HG03558 (cell line): ENCODE data around the gene CD5L.

Experiments
- ATAC-seq: cut with Tn5 transposase; IDR thresholded peaks from one replicate; pipeline ENCODE4 v1.9.1; 2021; ENCODE audit warnings: moderate number of reproducible peaks; ENCODE audit not compliant: unreplicated experiment; ENCODE audit errors: extremely low read depth

CD5L gene

DNA sequence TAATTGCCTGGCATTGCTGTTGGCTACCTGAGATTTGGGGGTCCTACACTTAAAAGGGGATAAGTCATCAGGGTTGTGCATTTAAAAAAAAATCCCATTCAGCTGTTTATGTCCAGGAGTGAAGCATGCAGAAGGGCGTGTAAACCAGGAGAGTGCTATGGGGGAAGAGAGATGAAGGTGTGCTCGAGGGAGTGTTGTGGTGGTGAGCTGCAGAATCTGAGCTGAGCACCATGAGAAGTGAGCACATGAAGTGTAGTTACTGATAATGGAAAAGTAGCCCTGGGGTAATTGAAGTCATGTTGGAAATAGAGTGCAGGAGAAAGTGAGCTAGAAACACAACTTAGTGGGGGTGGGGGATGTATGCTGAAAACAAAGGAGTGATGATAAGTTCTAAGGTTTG is 22.4 kb downstream of the CD5L start:
- ATAC-seq = no peak

DNA sequence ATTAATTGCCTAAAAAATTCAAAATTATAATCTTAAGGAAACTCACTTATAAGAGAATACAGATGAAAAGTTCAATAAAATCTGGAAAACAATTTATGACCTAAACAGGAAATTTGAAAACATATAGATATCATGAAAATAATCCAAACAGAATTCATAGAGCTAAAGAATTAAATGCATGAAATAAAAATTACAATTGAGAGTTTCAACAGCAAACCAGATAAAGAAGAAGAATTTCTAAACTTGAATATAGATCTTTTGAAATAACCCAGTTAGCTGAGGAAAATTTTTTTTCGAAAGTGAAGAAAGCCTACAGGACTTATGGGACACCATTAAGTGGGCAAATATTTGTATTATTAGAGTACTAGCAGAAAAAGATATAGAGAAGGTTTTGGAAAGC is 28.3 kb downstream of the CD5L start:
- ATAC-seq = no peak

DNA sequence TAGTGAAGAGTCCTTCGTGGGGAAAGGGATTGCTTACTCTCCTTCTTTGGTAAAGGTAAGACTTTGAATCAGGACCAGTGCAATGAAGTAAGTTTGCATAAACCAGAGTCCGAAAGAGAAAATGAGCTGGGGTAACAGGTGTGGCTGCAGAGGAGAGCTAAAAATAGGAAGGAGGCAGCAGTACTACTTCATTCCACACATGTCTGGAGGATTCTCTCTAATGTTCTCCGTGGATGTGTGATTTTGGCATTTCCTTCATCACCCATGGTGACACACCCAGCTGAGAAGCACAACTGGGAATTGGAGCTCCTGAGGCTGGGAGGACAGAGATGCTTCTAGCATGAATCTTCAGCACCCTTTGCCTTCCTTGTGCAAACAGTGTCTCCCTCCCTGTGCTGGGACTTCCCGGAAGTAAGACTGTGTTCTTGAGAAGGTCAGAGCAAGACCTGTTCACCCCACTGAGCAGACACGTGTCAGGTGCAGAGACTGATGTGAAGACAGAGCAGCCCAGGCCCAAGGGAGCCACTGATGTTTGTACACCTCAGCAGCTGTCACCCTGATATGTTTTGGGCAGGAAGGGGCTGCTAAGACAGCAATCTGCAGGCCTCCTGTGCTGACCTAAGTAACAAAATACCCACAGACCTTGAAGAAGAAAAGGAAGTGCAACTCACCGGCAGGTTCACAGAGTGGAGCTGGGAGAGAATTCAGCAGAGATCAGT is 35.0 kb downstream of the CD5L start:
- peak; percentile 86 for ATAC-seq

DNA sequence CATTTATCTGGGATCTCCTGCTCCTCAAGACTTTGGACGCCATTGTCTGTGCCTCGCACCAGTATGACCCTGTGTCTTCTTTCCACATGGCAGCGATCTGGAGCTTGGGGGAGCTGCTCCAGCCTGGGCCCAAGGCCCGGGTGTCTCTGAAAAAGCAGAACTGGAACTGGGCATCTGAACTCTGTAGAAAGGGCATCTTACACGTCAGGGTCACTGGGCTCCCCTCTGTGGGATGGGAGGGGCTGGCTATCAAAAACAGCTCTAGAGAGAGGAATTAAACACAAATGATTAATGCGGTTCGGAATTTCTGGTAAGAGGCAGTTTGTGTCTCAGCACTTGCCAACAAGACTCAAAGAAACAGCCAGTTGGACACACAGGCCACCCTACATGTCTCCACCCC is 37.8 kb downstream of the CD5L start:
- no peak for ATAC-seq

DNA sequence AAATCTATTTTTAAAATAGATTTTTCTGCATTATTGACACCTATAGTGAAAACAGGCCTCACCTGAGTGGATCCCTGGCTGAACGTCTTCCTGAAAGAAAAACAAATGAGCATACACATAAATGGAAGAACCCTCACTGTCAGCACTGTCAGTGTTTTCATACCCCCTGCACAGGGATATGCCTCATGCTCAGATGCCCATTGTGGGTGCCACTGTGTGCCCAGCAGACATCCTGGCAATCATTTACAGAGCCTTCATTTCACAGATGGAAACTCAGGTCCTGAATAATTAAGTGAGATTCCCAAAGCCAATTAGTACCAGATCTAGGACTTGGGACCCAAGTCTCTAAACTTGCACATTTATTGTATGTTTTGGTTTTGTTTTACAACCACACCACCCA is 41.6 kb downstream of the CD5L start:
- ATAC-seq = no peak

DNA sequence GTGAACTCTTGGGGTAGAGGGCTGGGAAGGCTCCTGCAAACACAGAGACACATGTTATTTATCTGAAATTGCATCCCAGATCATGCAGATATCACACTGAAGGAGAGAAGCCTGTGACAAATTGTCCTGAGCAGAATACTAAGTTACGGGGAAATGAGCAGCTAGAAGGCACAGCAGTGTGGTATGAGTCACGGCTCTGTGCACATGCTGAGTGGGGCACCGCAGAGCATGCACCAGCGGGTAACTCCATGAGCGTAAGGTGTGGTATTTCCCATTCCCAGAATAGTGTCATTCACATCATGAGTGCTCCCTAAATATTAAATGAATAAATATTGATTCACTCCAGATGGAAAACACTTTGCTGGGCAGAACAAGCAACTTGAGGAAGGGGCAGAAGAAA is 43.4 kb downstream of the CD5L start:
- no peak for ATAC-seq

DNA sequence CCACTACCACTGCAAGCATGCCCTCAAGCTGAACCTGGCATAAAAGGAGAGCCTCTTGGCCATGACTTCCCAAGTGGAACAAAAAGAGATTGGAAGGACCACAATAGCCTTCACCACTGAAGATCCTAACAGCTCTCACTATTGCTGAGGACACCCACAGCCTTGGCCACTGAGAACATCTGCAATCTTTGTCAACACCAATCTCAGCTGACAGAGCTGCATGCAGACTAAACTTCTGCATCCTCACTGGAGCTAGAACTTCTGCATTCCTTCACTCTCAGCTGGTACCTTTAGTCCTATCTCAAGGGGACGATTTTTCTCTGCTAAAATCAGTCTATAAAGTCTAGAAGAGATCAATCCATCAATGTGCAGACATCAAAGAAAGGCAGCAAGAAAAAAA is 56.4 kb downstream of the CD5L start:
- no peak for ATAC-seq

DNA sequence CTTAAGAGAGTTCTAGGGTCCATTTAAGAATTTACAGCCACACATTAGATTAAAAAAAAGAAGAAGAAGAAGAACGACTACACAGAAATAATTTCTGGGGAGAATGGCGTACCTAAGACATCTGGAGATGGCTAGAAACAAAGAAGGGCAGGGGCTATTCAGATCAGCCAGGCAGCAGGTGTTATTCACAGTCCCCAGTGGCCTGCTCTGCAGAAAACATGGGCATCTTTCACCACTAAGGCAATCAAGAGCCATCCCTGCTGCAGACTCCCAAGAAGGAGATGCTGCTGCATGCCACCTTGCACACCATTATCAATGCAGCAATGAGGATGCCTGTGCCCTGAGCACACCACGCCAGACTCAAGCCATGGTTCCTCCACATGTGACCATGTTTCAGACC is 56.8 kb downstream of the CD5L start:
- no peak for ATAC-seq

DNA sequence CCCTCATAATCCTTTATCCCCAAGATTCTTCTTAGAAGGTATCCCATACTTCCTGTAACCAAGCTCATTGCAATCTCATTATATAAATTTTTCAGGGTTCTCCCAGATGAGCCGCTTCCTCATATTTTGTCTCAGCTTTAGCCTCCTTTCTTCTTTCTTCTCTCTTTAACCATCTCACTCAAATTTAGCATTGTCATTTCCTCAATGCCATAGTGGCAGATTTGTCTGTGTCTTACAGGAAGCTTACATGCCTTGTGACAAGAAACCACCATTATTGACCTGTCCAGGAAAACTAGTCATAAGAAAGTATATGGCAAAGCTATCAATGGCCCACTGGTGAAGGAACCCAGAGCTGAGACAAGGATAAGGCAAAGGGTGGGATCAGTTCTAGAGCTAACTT is 58.7 kb downstream of the CD5L start:
- ATAC-seq = no peak

DNA sequence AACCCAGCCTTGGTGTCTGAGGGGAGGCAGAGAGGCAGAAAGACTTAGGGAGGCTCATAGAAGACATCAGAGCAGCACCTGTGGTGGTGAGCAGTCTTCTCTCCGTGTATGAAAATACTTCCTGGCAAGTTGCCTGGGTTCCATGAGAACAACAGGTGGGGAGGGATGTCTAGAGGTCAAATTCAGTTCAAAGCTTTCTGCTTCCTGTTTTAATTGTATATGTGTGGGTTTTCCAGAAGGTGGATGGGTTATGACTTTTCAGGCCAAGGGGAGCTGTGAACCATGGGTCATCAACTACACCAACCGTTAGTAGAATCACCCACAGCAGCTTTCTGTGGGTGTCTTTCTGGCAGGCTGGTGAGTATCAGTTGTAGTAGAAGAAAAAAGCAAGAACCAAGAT is 60.6 kb downstream of the CD5L start:
- peak; percentile 41 for ATAC-seq
